KMS-11 (cell line): ENCODE data around the gene ELL2.

Experiments
- H2AFZ ChIP-seq: fragments of 200-600 bp; sonication (generic); 2 replicates; pipeline ENCODE4 v1.6.1; 2016; ENCODE audit warnings: antibody characterized with exemption, mixed run types, low read depth
- H3K27ac ChIP-seq: fragments of 200-600 bp; sonication (generic); 2 replicates; pipeline ENCODE4 v1.6.1; 2016; ENCODE audit warnings: mild to moderate bottlenecking, mixed run types
- H3K27me3 ChIP-seq: fragments of 200-600 bp; sonication (generic); 2 replicates; pipeline ENCODE4 v1.6.1; 2017; ENCODE audit warnings: mild to moderate bottlenecking, low read depth, mixed run types, moderate library complexity; ENCODE audit not compliant: insufficient read depth
- H3K36me3 ChIP-seq: fragments of 200-600 bp; sonication (generic); 2 replicates; pipeline ENCODE4 v1.6.1; 2017; ENCODE audit warnings: mild to moderate bottlenecking, mixed run types; ENCODE audit not compliant: insufficient read depth
- H3K4me1 ChIP-seq: fragments of 200-600 bp; sonication (generic); 2 replicates; pipeline ENCODE4 v1.6.1; 2016; ENCODE audit warnings: mild to moderate bottlenecking, low read depth, mixed run types; ENCODE audit not compliant: poor library complexity, severe bottlenecking
- H3K4me2 ChIP-seq: fragments of 200-600 bp; sonication (generic); 2 replicates; pipeline ENCODE4 v1.7.0; 2016; ENCODE audit warnings: mild to moderate bottlenecking, mixed run types
- H3K4me3 ChIP-seq: fragments of 200-600 bp; sonication (generic); IDR thresholded peaks from 2 replicates; pipeline ENCODE4 v1.6.1; 2017; ENCODE audit warnings: low read depth, low read length, mixed read lengths; ENCODE audit not compliant: insufficient read depth
- H3K79me2 ChIP-seq: fragments of 200-600 bp; sonication (generic); 2 replicates; pipeline ENCODE4 v1.6.1; 2016; ENCODE audit warnings: low read depth, mixed run types; ENCODE audit not compliant: insufficient read depth
- H3K9ac ChIP-seq: fragments of 200-600 bp; sonication (generic); 2 replicates; pipeline ENCODE4 v1.6.1; 2016; ENCODE audit warnings: mild to moderate bottlenecking, mixed run types
- H4K20me1 ChIP-seq: fragments of 200-600 bp; sonication (generic); 2 replicates; pipeline ENCODE4 v1.6.1; 2016; ENCODE audit warnings: mild to moderate bottlenecking, mixed run types; ENCODE audit not compliant: insufficient read depth
- TF ChIP-seq, protein P1 (sequence below): fragments of 200-600 bp; sonication (generic); conservative IDR thresholded peaks from 2 replicates; pipeline ENCODE4 v1.6.1; 2017; ENCODE audit warnings: low read depth, mild to moderate bottlenecking, antibody characterized with exemption, low read length, moderate library complexity, mixed read lengths

ELL2 gene

GRCh38 chr5:96006291-96006690 lies 44.6 kb upstream of the ELL2 start:
- no peaks in the 10 kb centered on the region for H3K4me1 ChIP-seq
- H3K27me3 ChIP-seq = no peaks in the 10 kb centered on the region
- no peak overlapping the region for H3K27ac ChIP-seq
- H3K79me2 ChIP-seq = no peaks in the 10 kb centered on the region
- no peak overlapping the region for H3K9ac ChIP-seq
- no peak overlapping the region for H2AFZ ChIP-seq
- TF ChIP-seq, protein P1, sequence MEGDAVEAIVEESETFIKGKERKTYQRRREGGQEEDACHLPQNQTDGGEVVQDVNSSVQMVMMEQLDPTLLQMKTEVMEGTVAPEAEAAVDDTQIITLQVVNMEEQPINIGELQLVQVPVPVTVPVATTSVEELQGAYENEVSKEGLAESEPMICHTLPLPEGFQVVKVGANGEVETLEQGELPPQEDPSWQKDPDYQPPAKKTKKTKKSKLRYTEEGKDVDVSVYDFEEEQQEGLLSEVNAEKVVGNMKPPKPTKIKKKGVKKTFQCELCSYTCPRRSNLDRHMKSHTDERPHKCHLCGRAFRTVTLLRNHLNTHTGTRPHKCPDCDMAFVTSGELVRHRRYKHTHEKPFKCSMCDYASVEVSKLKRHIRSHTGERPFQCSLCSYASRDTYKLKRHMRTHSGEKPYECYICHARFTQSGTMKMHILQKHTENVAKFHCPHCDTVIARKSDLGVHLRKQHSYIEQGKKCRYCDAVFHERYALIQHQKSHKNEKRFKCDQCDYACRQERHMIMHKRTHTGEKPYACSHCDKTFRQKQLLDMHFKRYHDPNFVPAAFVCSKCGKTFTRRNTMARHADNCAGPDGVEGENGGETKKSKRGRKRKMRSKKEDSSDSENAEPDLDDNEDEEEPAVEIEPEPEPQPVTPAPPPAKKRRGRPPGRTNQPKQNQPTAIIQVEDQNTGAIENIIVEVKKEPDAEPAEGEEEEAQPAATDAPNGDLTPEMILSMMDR = no peak
- no peaks in the 10 kb centered on the region for H4K20me1 ChIP-seq
- H3K4me2 ChIP-seq = no peak overlapping the region
- H3K4me3 ChIP-seq = no peak overlapping the region
- H3K36me3 ChIP-seq = no peaks in the 10 kb centered on the region

GRCh38 chr5:96004754-96005153 lies 43.1 kb upstream of the ELL2 start:
- Histone ChIP-seq H3K27me3 (no peaks in the 10 kb centered on the region), H2AFZ (no peak overlapping the region), H3K27ac (no peak overlapping the region), H3K9ac (no peak overlapping the region), H4K20me1 (no peaks in the 10 kb centered on the region), H3K79me2 (no peaks in the 10 kb centered on the region), H3K4me3 (no peak overlapping the region), H3K36me3 (no peaks in the 10 kb centered on the region), H3K4me1 (no peaks in the 10 kb centered on the region), H3K4me2 (no peak overlapping the region)
- TF ChIP-seq, protein P1 = no peak

DNA sequence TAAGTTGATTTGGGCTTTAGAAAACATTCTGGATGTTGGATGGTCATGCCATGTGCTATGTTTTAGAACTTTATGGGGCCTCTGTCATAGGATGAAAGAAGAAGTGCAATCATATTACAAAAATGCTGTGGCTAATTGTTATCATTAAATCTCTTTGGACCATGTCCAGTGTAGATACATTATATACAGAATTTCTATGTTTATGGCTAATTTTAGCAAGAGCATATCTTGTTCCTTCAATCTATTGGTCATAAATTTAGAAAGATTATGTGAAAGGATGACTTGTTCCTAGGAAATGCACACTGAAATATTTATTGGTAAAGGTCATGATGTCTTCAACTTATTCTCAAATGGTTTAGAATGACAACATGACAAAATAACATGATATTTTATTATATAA lies 42.4 kb upstream of the ELL2 start:
- Histone ChIP-seq H3K9ac (no peak overlapping the region), H3K4me2 (no peak overlapping the region), H3K4me3 (no peak overlapping the region), H3K4me1 (no peaks in the 10 kb centered on the region), H4K20me1 (no peaks in the 10 kb centered on the region), H2AFZ (no peak overlapping the region), H3K27ac (no peak overlapping the region), H3K79me2 (no peaks in the 10 kb centered on the region), H3K27me3 (no peaks in the 10 kb centered on the region), H3K36me3 (no peaks in the 10 kb centered on the region)
- TF ChIP-seq, protein P1 = no peak

DNA sequence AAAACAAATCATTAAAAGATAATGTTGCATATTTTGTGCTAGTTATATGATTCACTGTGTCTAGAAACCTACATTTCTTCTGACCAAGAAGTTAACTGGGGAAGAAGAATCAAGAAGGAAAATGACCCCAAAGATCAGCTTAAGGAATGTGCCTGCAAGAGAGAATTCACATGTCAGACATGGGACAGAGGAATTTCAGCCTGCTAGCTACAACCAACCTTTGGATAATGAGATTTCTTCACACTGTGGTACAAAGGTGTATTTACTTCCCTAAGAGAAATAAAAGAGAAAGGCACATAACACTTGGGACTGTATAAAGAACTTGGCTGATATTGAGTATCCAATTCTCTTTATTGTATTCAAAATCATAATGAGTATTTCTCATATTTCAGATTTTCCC lies 39.6 kb upstream of the ELL2 start:
- Histone ChIP-seq H4K20me1 (no peaks in the 10 kb centered on the region), H2AFZ (no peak overlapping the region), H3K4me2 (no peak overlapping the region), H3K36me3 (no peaks in the 10 kb centered on the region), H3K79me2 (no peaks in the 10 kb centered on the region), H3K4me1 (no peaks in the 10 kb centered on the region), H3K27me3 (no peaks in the 10 kb centered on the region), H3K27ac (no peak overlapping the region), H3K9ac (no peak overlapping the region), H3K4me3 (no peak overlapping the region)
- TF ChIP-seq, protein P1 = no peak
